NCI-H2196 treated with DMSO at 0.1 percent for 48 hours (cell line): ENCODE data around the gene SLC12A3.

Source experiments
- DNase-seq: peaks from one replicate; lab custom pipeline; 2025; ENCODE audit not compliant: unreplicated experiment; lab: John Stamatoyannopoulos, UW

SLC12A3 gene

GRCh38 chr16:56848029-56848936, 16.7 kb upstream of the SLC12A3 start:
- DNase-seq = no peak

- no peak for DNase-seq
Measured at GRCh38 chr16:56848955-56849689, 15.9 kb upstream of the SLC12A3 start.

- no peak for DNase-seq
Measured at GRCh38 chr16:56849690-56850680, 15.0 kb upstream of the SLC12A3 start.

GRCh38 chr16:56851671-56852400, 13.2 kb upstream of the SLC12A3 start:
- DNase-seq = no peak

GRCh38 chr16:56852401-56852730, 12.6 kb upstream of the SLC12A3 start:
- no peak for DNase-seq

- no peak for DNase-seq
Measured at GRCh38 chr16:56852968-56853367, 12.0 kb upstream of the SLC12A3 start.

- no peak for DNase-seq
Measured at GRCh38 chr16:56855201-56855600, 9.8 kb upstream of the SLC12A3 start.

GRCh38 chr16:56855946-56856345, 9.1 kb upstream of the SLC12A3 start:
- DNase-seq = no peak

GRCh38 chr16:56856876-56857447, 8.0 kb upstream of the SLC12A3 start:
- no peak for DNase-seq

- DNase-seq = no peak
Measured at GRCh38 chr16:56858374-56858773, 6.6 kb upstream of the SLC12A3 start.

GRCh38 chr16:56859636-56860035, 5.4 kb upstream of the SLC12A3 start:
- no peak for DNase-seq

- no peak for DNase-seq
Measured at GRCh38 chr16:56860226-56861020, 4.6 kb upstream of the SLC12A3 start.

GRCh38 chr16:56861092-56861610, 3.9 kb upstream of the SLC12A3 start:
- DNase-seq = no peak

GRCh38 chr16:56861756-56862155, 3.3 kb upstream of the SLC12A3 start:
- no peak for DNase-seq

GRCh38 chr16:56862776-56863175, 2.2 kb upstream of the SLC12A3 start:
- DNase-seq = no peak

GRCh38 chr16:56865394-56866062, 521 bp downstream of the SLC12A3 start:
- DNase-seq = no peak

- peak; percentile 5 for DNase-seq
Measured at GRCh38 chr16:56866955-56867830, 2.2 kb downstream of the SLC12A3 start.

GRCh38 chr16:56868175-56868574, 3.2 kb downstream of the SLC12A3 start:
- DNase-seq = no peak
